ENCODE results near the gene IFIT3.

Gene IFIT3

GRCh38 chr10:89389254-89389653, 61.5 kb downstream of the IFIT3 start:
- peak in 4 of 56 donors; percentile 5 to 71 (median 8) for DNase-seq
